ENCODE results near the gene DLEC1.

Gene DLEC1

GRCh38 chr3:38120693-38121450 is 81.9 kb downstream of the DLEC1 start:
- Mint-ChIP-seq H3K9me3 (no peaks in the 10 kb centered on the region), H3K36me3 (peaks cover 58% of the 10 kb centered on the region), H3K27ac (peak overlapping the region; percentile 93)

GRCh38 chr3:38121451-38121831 is 82.4 kb downstream of the DLEC1 start:
- Mint-ChIP-seq H3K9me3 (no peaks in the 10 kb centered on the region), H3K4me3 (no peak overlapping the region)

More at GRCh38 chr3:38120693-38121450, 81.9 kb downstream of the DLEC1 start:
- no peak overlapping the region for H3K4me3 Mint-ChIP-seq
- peaks cover 19% of the 10 kb centered on the region for H3K4me1 Mint-ChIP-seq
- DNase-seq (ENCODE audit: low spot score in 2 of 2) (no peak), ATAC-seq (no peak)

GRCh38 chr3:38121832-38122461 is 82.9 kb downstream of the DLEC1 start:
- Mint-ChIP-seq H3K4me1 (peaks cover 18% of the 10 kb centered on the region), H3K9me3 (no peaks in the 10 kb centered on the region), H3K36me3 (peaks cover 69% of the 10 kb centered on the region), H3K4me3 (no peak overlapping the region), H3K27ac (peak overlapping the region; percentile 74)
- DNase-seq (ENCODE audit: low spot score in 2 of 2) (no peak), ATAC-seq (no peak)

More at GRCh38 chr3:38121451-38121831, 82.4 kb downstream of the DLEC1 start:
- Mint-ChIP-seq H3K4me1 (peaks cover 18% of the 10 kb centered on the region), H3K36me3 (peaks cover 64% of the 10 kb centered on the region), H3K27ac (no peak overlapping the region)
- no peak for ATAC-seq
- no peak for DNase-seq (ENCODE audit: low spot score in 2 of 2)

- no peak for DNase-seq (ENCODE audit: low spot score in 2 of 2)
- Mint-ChIP-seq H3K4me3 (no peak overlapping the region), H3K4me1 (peaks cover 16% of the 10 kb centered on the region), H3K27ac (peak overlapping the region; percentile 74), H3K9me3 (no peaks in the 10 kb centered on the region), H3K36me3 (peaks cover 76% of the 10 kb centered on the region)
- no peak for ATAC-seq
Measured at GRCh38 chr3:38122712-38123290, 83.8 kb downstream of the DLEC1 start.

GRCh38 chr3:38124324-38125122 is 85.5 kb downstream of the DLEC1 start:
- H3K27ac Mint-ChIP-seq: no peak overlapping the region
- H3K4me3 Mint-ChIP-seq: no peak overlapping the region
- DNase-seq (ENCODE audit: low spot score in 2 of 2) (peak in 1 of 2 donors; percentile 26), ATAC-seq (no peak)
- H3K9me3 Mint-ChIP-seq: no peaks in the 10 kb centered on the region
- H3K4me1 Mint-ChIP-seq: peaks cover 11% of the 10 kb centered on the region
- H3K36me3 Mint-ChIP-seq: peaks cover 81% of the 10 kb centered on the region

- H3K27ac Mint-ChIP-seq: peak overlapping the region; percentile 86
- H3K36me3 Mint-ChIP-seq: peaks cover 89% of the 10 kb centered on the region
- H3K4me1 Mint-ChIP-seq: peaks cover 13% of the 10 kb centered on the region
- no peaks in the 10 kb centered on the region for H3K9me3 Mint-ChIP-seq
- H3K4me3 Mint-ChIP-seq: no peak overlapping the region
- no peak for ATAC-seq
- peak in 1 of 2 donors; percentile 45 for DNase-seq (ENCODE audit: low spot score in 2 of 2)
Measured at GRCh38 chr3:38125305-38126120, 86.5 kb downstream of the DLEC1 start.

GRCh38 chr3:38126121-38126892 is 87.3 kb downstream of the DLEC1 start:
- H3K36me3 Mint-ChIP-seq: peaks cover 89% of the 10 kb centered on the region
- no peak overlapping the region for H3K4me3 Mint-ChIP-seq
- ATAC-seq (no peak), DNase-seq (ENCODE audit: low spot score in 2 of 2) (no peak)
- H3K27ac Mint-ChIP-seq: peak overlapping the region; percentile 86
- no peaks in the 10 kb centered on the region for H3K9me3 Mint-ChIP-seq
- peaks cover 13% of the 10 kb centered on the region for H3K4me1 Mint-ChIP-seq

- Mint-ChIP-seq H3K4me3 (no peak overlapping the region), H3K36me3 (peaks cover 91% of the 10 kb centered on the region), H3K4me1 (peaks cover 15% of the 10 kb centered on the region), H3K9me3 (no peaks in the 10 kb centered on the region), H3K27ac (peak overlapping the region; percentile 83)
- DNase-seq (ENCODE audit: low spot score in 2 of 2): no peak
- no peak for ATAC-seq
Measured at GRCh38 chr3:38127611-38128302, 88.7 kb downstream of the DLEC1 start.

- DNase-seq (ENCODE audit: low spot score in 2 of 2) (no peak), ATAC-seq (no peak)
- H3K36me3 Mint-ChIP-seq: peaks cover 91% of the 10 kb centered on the region
- no peaks in the 10 kb centered on the region for H3K9me3 Mint-ChIP-seq
- peaks cover 19% of the 10 kb centered on the region for H3K4me1 Mint-ChIP-seq
- peak overlapping the region; percentile 83 for H3K27ac Mint-ChIP-seq
- no peak overlapping the region for H3K4me3 Mint-ChIP-seq
Measured at GRCh38 chr3:38128303-38128655, 89.3 kb downstream of the DLEC1 start.

- Mint-ChIP-seq H3K36me3 (peaks cover 90% of the 10 kb centered on the region), H3K4me3 (no peak overlapping the region), H3K27ac (peak overlapping the region; percentile 68), H3K4me1 (peaks cover 21% of the 10 kb centered on the region), H3K9me3 (no peaks in the 10 kb centered on the region)
- DNase-seq (ENCODE audit: low spot score in 2 of 2) (no peak), ATAC-seq (no peak)
Measured at GRCh38 chr3:38129058-38129457, 90.0 kb downstream of the DLEC1 start.

- H3K27ac Mint-ChIP-seq: peak overlapping the region; percentile 68
- H3K36me3 Mint-ChIP-seq: peaks cover 90% of the 10 kb centered on the region
- H3K4me1 Mint-ChIP-seq: peaks cover 32% of the 10 kb centered on the region
Measured at GRCh38 chr3:38130631-38131065, 91.6 kb downstream of the DLEC1 start.

GRCh38 chr3:38131621-38132369 is 92.8 kb downstream of the DLEC1 start:
- Mint-ChIP-seq H3K4me3 (no peak overlapping the region), H3K9me3 (no peaks in the 10 kb centered on the region), H3K36me3 (peaks cover 89% of the 10 kb centered on the region), H3K4me1 (peaks cover 38% of the 10 kb centered on the region), H3K27ac (peak overlapping the region; percentile 43)
- ATAC-seq: no peak
- no peak for DNase-seq (ENCODE audit: low spot score in 2 of 2)

More at GRCh38 chr3:38130631-38131065, 91.6 kb downstream of the DLEC1 start:
- Mint-ChIP-seq H3K9me3 (no peaks in the 10 kb centered on the region), H3K4me3 (no peak overlapping the region)
- ATAC-seq: no peak
- no peak for DNase-seq (ENCODE audit: low spot score in 2 of 2)

GRCh38 chr3:38133209-38133556 is 94.2 kb downstream of the DLEC1 start:
- Mint-ChIP-seq H3K27ac (peak overlapping the region; percentile 43), H3K9me3 (no peaks in the 10 kb centered on the region), H3K36me3 (peaks cover 87% of the 10 kb centered on the region), H3K4me3 (no peak overlapping the region), H3K4me1 (peaks cover 48% of the 10 kb centered on the region)
- ATAC-seq (no peak), DNase-seq (ENCODE audit: low spot score in 2 of 2) (no peak)

Data from stimulated activated effector memory CD8-positive, alpha-beta T cell treated with anti-CD3 and anti-CD28 coated beads, Interleukin-12 subunit alpha, Interleukin-12 subunit beta, amount 100 ng/mL, for 72 hours (primary cell).